ENCODE data around the gene CYP2D6.
"Not testable (repeated sequence)": the region's sequence is repeated elsewhere in the genome, so short reads cannot be mapped to it uniquely, and the experiment has no call there.

The CYP2D6 gene

DNA sequence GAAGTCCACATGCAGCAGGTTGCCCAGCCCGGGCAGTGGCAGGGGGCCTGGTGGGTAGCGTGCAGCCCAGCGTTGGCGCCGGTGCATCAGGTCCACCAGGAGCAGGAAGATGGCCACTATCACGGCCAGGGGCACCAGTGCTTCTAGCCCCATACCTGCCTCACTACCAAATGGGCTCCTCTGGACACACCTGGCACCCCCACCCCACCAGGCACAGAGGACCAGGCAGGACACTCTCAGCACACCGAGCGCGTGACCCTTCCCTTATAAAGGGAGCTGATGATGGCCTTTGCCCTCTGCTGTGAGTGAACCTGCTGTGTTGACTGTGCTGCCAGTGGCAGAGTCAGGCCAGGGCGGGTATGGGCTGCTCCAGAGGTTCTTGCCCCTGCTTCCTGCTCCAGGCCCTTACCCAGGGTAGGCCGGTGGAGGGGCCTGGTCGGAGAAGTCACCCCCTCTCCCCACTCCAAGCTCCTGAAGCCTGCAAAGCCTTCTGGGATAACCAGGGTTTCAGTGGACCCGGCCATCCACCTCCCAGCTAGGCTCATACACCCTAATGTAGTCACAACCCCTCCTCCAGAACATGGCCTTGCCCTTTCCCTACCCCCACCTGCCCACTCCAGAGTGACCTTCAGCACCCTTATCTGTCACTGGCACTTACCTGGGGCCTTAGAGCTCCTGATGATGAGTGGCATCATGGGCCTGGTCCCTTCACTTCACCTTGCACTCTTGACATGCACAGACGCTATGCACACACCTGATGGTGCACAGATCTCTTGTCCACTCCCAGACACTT, at the start of gene CYP2D6:
Gene CYP2D6, minus strand, starts transcription at position 172 of the 793 bp plus-strand sequence. Its CDS starts 19 bp downstream, at position 153.
- not testable (repeated sequence) for DNase-seq (ENCODE audit: low spot score)

DNA sequence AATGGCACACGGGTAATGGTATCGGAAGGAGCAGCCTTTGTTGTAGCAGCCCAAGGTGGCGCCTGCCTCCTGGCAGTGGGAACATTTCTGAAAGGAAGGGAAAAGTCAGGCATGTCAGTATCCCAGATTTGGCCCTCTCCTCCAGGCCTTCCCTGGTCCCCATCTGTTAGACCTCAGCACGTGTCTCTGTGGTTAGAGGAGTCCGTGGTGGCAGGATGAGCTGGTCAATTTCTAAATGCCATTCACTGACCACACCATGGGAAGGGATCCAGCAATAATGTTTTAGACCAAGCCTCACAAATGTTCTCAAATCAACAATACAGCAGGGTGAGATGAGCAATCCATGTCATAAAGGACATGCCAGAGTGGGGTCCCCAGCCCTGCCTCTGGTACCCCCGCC, 49.0 kb upstream of the CYP2D6 start:
- no peak for DNase-seq (ENCODE audit: low spot score)

- DNase-seq (ENCODE audit: low spot score) = no peak
Observed at GRCh38 chr22:42178910-42179519, 48.4 kb upstream of the CYP2D6 start.

DNA sequence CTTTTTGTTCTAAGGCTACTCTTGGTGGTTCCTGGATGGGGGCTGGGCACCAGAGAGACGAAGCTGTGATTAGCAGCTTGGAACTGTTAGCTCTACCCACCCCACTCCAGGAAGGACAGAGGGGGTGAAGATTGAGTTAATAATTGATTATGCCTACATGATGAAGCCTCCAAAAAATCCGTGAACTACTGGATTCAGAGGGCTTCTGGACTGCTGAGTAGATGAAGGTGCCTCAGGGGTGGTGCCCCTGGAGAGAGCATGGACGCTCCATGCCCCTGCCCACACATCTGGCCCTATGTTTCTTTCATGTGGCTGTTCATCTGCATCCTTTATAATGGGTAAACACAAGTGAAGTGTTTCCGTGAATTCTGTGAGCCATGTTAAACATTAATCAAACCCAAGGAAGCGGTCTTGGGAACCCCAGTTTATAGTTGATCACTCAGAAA, 47.3 kb upstream of the CYP2D6 start:
- no peak for DNase-seq (ENCODE audit: low spot score)

- no peak for DNase-seq (ENCODE audit: low spot score)
Observed at GRCh38 chr22:42176255-42176915, 45.8 kb upstream of the CYP2D6 start.

- DNase-seq (ENCODE audit: low spot score) = no peak
Observed at GRCh38 chr22:42174062-42174461, 43.5 kb upstream of the CYP2D6 start.

DNA sequence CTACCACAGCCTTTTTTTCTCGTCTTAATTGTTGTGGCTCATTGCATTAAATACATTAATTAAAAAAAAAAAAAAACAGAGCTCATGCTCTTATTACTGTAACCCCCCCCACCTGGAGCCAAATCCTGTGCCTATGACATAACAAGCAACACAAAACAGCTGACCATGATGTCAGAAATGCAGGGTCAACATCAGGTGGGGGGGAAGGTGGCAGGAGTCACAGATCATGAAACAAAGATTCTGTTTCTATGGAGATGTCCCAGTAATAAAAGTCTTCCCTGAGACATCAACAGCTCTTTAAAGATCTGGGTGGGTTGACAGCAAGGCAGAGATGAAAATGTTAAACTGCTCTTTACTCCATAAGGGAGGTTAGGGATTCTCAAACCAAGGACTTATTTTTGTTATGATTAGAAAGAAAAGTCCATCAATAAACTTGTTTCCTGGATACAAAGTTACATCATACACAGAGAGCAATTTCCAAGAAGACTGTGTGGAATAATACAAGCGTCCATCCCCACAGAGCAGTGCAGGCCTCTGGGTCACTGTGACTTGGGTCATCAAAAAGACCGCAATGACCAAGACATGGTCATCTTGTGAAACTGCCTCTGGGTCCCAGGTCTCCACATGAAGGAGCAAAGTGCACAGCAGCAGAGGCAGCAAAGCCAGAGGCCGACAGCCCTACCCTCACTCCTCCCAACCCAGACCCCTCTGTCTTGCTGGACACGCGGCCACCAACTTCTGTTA, 42.7 kb upstream of the CYP2D6 start:
- DNase-seq (ENCODE audit: low spot score) = no peak

DNA sequence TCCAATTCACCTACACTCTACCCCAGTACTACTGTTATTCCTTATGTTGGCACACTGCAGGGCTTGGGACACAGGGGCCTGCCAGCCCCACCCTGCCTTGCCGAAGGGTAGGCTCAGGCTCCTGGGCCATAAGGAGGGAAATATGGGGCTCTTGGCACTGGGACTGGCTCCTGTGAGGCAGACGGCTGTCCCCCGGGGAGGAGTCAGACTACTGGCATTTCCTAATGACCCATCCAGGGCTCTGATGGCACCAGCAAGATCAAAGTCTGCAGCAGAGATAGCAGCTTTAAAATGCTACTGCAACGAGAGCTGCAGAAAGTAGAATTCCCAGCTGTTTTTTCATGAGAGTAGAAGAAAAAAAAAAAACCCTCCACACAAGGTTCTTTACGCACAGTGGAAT, 42.2 kb upstream of the CYP2D6 start:
- no peak for DNase-seq (ENCODE audit: low spot score)

DNA sequence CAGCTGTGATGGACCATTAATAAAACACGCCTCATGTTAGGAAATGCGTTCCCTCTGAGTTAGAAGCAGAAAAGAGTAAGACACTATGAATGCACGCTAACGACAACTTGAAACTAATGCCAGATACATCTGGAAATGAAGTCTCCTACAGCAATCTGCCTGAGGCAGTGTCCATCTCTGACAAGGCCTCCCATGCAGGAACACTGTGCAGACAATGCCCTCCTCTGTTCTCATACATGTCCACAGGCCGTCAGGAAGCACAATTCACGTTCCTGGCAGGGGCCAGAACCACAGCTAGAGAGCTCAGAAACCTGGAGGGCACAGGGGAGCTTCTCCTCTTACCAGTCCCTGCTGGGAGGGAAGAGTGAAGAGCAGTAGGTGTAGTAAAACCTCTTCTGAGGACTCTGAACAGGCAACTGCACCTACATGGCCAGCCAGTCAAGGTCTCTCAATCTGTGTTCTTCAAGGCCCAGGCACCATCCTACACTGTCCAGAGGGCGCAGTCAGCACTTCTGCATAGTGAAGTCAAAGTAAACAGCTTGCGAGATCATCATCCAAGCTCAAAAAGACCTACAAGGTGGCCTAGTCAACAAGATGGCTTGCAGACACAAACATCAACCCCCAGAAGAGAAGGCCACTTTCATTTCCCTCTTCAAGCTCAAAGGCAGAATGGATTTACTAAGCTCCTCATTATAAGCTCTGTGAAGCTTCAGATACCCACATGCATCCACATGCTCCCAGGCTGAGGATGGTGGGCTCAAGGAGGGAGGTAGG, 41.5 kb upstream of the CYP2D6 start:
- DNase-seq (ENCODE audit: low spot score) = no peak

- DNase-seq (ENCODE audit: low spot score) = no peak
Observed at GRCh38 chr22:42171417-42171816, 40.8 kb upstream of the CYP2D6 start.

DNA sequence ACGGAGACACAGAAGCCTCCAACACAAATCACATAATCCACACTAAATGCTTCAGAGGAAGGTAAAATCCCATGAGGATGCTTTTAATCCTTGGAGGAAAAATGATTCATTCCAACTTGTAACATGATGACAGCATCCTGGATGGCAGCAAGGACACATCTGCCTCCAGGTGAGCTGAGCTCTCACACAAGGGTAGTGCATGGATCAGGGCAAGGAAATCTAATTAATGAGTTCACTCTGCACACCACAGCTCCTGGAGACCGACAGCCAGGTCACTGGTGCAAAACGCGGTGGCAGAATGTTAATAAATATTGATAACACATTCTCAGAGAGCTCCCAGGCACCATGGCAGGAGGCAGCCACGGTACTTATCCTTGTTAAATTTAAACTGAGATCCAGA, 40.3 kb upstream of the CYP2D6 start:
- DNase-seq (ENCODE audit: low spot score) = no peak

DNA sequence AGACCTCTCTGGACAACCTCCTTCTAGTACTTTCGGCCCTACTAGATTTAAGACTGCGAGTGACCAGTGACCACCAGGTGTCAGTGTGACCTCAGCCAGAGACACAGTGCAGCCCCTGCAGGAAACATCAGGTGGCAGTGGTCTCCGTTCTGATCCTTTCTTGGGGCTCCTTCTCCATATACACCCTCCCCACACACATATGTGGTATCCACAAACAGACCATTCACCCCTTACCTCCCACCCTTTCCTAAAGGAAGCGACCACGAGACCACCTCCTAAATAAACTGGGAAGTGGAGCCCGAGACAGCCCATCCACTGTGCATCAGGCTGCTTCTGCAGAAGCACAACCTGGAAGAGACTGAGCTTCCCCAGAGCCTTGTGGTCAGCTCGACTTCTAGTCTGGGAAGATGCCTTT, 38.5 kb upstream of the CYP2D6 start:
- peak; percentile 90 for DNase-seq (ENCODE audit: low spot score)

GRCh38 chr22:42168476-42168875, 37.9 kb upstream of the CYP2D6 start:
- DNase-seq (ENCODE audit: low spot score) = no peak

DNA sequence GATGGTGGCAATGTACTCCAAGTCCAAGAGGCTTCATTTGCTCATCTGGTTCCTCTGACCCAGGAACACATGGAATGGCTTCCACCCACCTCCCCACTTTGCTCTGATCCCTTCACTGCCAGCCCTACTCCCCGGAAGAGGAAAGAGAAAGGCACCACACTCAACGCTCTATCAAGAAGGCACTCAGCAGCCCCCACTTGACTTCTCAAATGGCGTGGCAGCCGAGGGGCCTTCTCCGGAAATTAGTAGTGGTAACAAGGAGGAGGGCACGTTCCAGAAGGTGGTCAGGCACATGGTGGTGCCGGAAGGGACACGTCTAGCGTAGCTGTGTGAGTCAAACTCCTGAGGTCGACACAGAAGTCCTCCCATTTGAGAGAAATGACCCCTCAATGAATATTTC, 36.5 kb upstream of the CYP2D6 start:
- no peak for DNase-seq (ENCODE audit: low spot score)

- no peak for DNase-seq (ENCODE audit: low spot score)
Observed at GRCh38 chr22:42164901-42165300, 34.3 kb upstream of the CYP2D6 start.

GRCh38 chr22:42163515-42163914, 32.9 kb upstream of the CYP2D6 start:
- DNase-seq (ENCODE audit: low spot score) = no peak

DNA sequence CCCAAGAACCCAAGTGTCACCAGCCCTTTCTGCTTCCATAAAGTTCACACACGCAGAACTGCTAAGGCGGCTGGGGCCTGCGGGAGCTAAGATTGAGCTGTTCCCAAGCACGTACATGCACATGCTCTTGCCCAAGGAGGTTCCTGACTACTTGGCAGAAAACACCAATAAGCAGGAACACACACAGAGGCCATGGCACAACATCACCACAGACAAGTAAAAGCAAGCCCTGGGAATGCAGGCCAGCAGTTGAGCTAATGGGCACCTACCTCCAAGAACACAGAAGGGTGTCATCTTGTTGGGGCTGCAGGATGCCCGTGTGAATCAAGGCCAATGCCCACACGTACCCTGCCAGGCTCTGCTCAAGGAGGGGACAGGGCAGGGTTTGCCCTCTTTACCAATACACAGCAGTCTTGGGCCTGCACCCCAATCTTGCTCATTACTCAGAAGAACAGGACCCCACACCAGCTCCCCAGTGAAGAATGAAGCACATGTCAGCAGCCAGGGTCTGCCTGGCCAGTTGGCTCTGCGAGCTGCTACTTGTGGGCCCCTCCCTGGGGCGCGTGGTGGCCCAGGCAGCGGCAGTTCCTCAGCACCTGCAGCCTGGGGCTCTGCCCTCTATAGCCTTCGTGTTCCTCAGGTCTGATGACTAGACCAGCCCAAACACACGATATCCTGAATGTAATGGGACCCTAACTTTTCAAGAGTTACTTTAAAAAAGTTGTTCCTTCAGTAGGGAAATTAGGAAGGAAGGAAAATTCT, 32.3 kb upstream of the CYP2D6 start:
- DNase-seq (ENCODE audit: low spot score) = no peak

DNA sequence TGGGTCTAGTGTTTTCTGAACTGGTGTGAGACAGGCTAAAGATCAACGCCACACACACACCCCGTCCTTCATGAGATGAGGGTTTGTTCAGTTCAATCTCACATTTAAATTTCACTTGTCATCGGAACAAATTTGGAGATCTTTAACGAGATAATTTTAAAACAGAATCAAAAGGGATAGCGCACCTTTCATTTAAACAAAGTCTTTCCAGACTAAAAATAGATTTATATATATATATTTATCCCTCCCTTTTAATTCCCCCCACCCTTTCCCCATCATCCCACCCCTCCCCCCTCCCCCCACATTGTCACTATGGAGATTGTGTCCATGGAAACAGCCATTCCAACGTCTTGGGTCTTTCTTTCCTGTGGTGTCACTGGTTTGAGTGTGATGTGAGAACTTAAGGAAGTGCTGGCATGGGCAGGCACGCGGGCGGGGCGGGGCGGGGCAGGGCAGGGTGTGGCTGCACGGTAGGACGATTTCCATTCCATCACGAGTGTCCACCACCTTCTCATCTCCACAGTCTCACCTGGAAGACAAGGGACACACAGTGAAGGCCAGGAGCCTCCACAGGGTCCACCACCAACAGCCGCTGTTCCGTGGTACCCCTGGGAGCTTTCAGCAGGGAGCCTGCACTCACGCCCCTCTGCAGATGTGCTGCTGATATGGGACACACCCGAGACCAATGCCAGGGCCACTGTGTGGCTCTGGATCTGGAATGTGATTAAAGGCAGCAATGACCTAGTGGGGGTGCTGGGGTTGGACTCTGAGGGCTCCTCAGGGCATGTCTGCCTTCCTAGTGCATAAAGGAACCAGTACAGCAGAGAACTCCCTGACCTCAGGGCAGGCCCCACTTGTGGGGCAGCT, 30.5 kb upstream of the CYP2D6 start:
- peak; percentile 55 for DNase-seq (ENCODE audit: low spot score)

DNA sequence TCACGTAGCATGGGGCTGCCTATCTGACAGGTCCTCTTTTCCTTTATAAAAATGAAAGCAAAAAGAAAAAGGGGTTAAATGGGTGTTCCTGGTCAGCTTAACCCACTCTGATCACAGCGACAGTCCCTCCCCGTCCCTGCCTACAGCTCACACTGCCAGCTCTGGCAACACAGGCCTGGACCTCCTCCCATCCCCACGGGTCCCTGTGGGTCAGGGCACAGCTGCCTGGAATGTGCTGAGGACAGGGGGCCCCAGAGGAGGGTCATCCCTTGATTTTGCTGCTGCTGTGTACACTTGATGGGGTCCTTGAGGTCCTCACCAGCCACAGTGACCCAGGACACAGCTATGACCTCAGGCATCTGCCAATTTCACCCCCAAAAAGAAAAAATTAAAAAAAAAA, 29.6 kb upstream of the CYP2D6 start:
- DNase-seq (ENCODE audit: low spot score) = no peak
